HepG2 (cell line): ENCODE results near the gene AKAP8. TPM values are rescaled to one million over a fixed set of nuclear protein-coding genes. Genes with fewer than 3 reads are reported as not detected.

Source experiments
- HIVEP1 ChIP-seq: sonication (generic); formaldehyde crosslinking; IDR thresholded peaks from 2 replicates; pipeline ENCODE4 v1.4.0; 2020; ENCODE audit warnings: mild to moderate bottlenecking, missing genetic modification reagents
- JARID2 ChIP-seq: sonication (generic); formaldehyde crosslinking; IDR thresholded peaks from 2 replicates; pipeline ENCODE4 v1.8.1; 2023; ENCODE audit warnings: missing genetic modification reagents, inconsistent platforms; ENCODE audit not compliant: insufficient replicate concordance
- PRDM10 ChIP-seq: sonication (generic); formaldehyde crosslinking; IDR thresholded peaks from 2 replicates; pipeline ENCODE4 v1.4.0; 2020; ENCODE audit warnings: low read depth, missing genetic modification reagents
- SOX13 ChIP-seq, 3 experiments: fragments of 450-650 bp in 1 of 3; sonication (generic) in 1 of 3; formaldehyde crosslinking in 1 of 3; IDR thresholded peaks in 2 of 3; conservative IDR thresholded peaks in 1 of 3; 2 replicates each; pipeline versions ENCODE4 v1.5.0 to v1.6.1; 2016 to 2020; ENCODE audit warnings: antibody characterized with exemption in 1 of 3, mild to moderate bottlenecking in 1 of 3, missing compliant biosample characterization in 1 of 3, missing genetic modification reagents in 1 of 3, moderate library complexity in 1 of 3
- SP5 ChIP-seq: IDR thresholded peaks from 2 replicates; pipeline ENCODE4 v1.6.1; 2016; ENCODE audit warnings: low read depth, borderline replicate concordance
- THRA ChIP-seq: sonication (generic); formaldehyde crosslinking; IDR thresholded peaks from 2 replicates; pipeline ENCODE4 v1.4.0; 2020; ENCODE audit warnings: missing genetic modification reagents, borderline replicate concordance
- U2AF1 ChIP-seq: fragments of 200-400 bp; formaldehyde crosslinking; optimal IDR thresholded peaks from 2 replicates; pipeline ENCODE3; 2017; ENCODE audit warnings: mild to moderate bottlenecking, low read depth, low read length
- ZFP37 ChIP-seq: sonication (generic); formaldehyde crosslinking; IDR thresholded peaks from 2 replicates; pipeline ENCODE4 v1.4.0; 2020; ENCODE audit warnings: missing genetic modification reagents, borderline replicate concordance
- ZNF142 ChIP-seq: sonication (generic); formaldehyde crosslinking; IDR thresholded peaks from 2 replicates; pipeline ENCODE4 v1.4.0; 2020; ENCODE audit warnings: missing genetic modification reagents
- ZNF451 ChIP-seq: sonication (generic); formaldehyde crosslinking; IDR thresholded peaks from 2 replicates; pipeline ENCODE4 v1.5.0; 2020; ENCODE audit warnings: mild to moderate bottlenecking, missing genetic modification reagents
- ZNF513 ChIP-seq: sonication (generic); formaldehyde crosslinking; conservative IDR thresholded peaks from 2 replicates; pipeline ENCODE4 v1.5.0; 2020; ENCODE audit warnings: missing genetic modification reagents
- ZNF670 ChIP-seq: sonication (generic); formaldehyde crosslinking; IDR thresholded peaks from 2 replicates; pipeline ENCODE4 v1.8.0; 2022; ENCODE audit warnings: mild to moderate bottlenecking, missing genetic modification reagents, borderline replicate concordance
- ZNF816 ChIP-seq: sonication (generic); formaldehyde crosslinking; IDR thresholded peaks from 2 replicates; pipeline ENCODE4 v1.8.0; 2022; ENCODE audit warnings: missing genetic modification reagents, mild to moderate bottlenecking, borderline replicate concordance
- ZNF839 ChIP-seq: sonication (generic); formaldehyde crosslinking; IDR thresholded peaks from 2 replicates; pipeline ENCODE4 v1.4.0; 2020; ENCODE audit warnings: missing genetic modification reagents, mild to moderate bottlenecking, borderline replicate concordance
- polyA plus RNA-seq, 8 experiments: library from polyadenylated mRNA; depleted of rRNA in 3 of 8; stranded (reverse) in 7 of 8; unstranded in 1 of 8; fragments of >200 nt; fragmentation: Illumina TruSeq in 4 of 8; extraction: Trizol in 4 of 8; gene quantifications; 2 replicates each; pipeline versions ENCODE4 v1.2.1 to v1.2.3, GENCODE V29; 2011 to 2016; ENCODE audit warnings: low read depth in 4 of 8, missing spikeins in 1 of 8, mixed read lengths in 1 of 8; ENCODE audit not compliant: insufficient read depth in 1 of 8
- total RNA-seq, 5 experiments: library from RNA; depleted of rRNA; stranded (reverse); fragments of >200 nt; fragmentation: Illumina TruSeq; extraction: Trizol; gene quantifications; 2 replicates each; pipeline ENCODE4 v1.2.3, GENCODE V29; 2016; ENCODE audit warnings: low read depth in 1 of 5

AKAP8 gene
- total and polyA plus RNA-seq, 2 of the 13 experiments (the other 11 are each of a cell fraction or from before 2014, with no cell fraction given): 15.9 to 22.1 TPM

- TF ChIP-seq THRA (CRISPR knock-in tag): no peak
- TF ChIP-seq ZNF816: no peak
- TF ChIP-seq SP5 (CRISPR knock-in tag): no peak
- peak; percentile 24 for TF ChIP-seq ZNF670 (CRISPR knock-in tag)
- TF ChIP-seq ZNF451 (CRISPR knock-in tag): no peak
- TF ChIP-seq ZNF142 (CRISPR knock-in tag): no peak
- TF ChIP-seq PRDM10 (CRISPR knock-in tag): no peak
- no peak for TF ChIP-seq ZFP37 (CRISPR knock-in tag)
- no peak for TF ChIP-seq ZNF839 (CRISPR knock-in tag)
- TF ChIP-seq SOX13 (IDR thresholded peaks at IDR 0.05): no peak
- TF ChIP-seq SOX13 (CRISPR knock-in tag; conservative IDR thresholded peaks at IDR 0.05 in 1 of 2, IDR thresholded peaks at IDR 0.05 in 1 of 2): no peak
- TF ChIP-seq U2AF1: peak; percentile 24
- TF ChIP-seq JARID2 (CRISPR knock-in tag): no peak
- TF ChIP-seq ZNF513 (CRISPR knock-in tag): no peak
- TF ChIP-seq HIVEP1 (CRISPR knock-in tag): no peak
These were observed 979 bp downstream of the AKAP8 start (continued) for GRCh38 chr19:15378534-15379082.
